Heart left ventricle (tissue), 16 donors: Measurements from ENCODE around the gene HSDL1. TPM values are rescaled to one million over a fixed set of nuclear protein-coding genes. Genes with fewer than 3 reads are reported as not detected.

Experiments used
- ATAC-seq, 4 donors: fragments of 200-7000 bp; cut with Tn5 transposase; one replicate each; pipeline ENCODE4 v1.9.1; 2020 to 2022; ENCODE audit warnings: moderate library complexity in 4 of 4, mild to moderate bottlenecking in 3 of 4, moderate number of reproducible peaks in 1 of 4
- DNase-seq, 5 donors: peaks; one replicate each; pipeline ENCODE4 v3.0.0-alpha.2; 2020
- H3K27ac ChIP-seq, 12 donors: fragments of 200-600 bp; sonication (generic) in 4 of 12; one replicate each; pipeline versions ENCODE4 v1.5.0 to v1.8.0; 2016 to 2022; ENCODE audit warnings: mild to moderate bottlenecking in 2 of 12
- H3K27me3 ChIP-seq, 9 donors: fragments of 200-600 bp; sonication (generic) in 2 of 9; one replicate each; pipeline versions ENCODE4 v1.5.1 to v1.8.0; 2016 to 2022; ENCODE audit warnings: mild to moderate bottlenecking in 3 of 9
- H3K36me3 ChIP-seq, 9 donors: fragments of 200-600 bp; sonication (generic) in 2 of 9; one replicate each; pipeline versions ENCODE4 v1.5.0 to v1.8.0; 2018 to 2022; ENCODE audit warnings: mild to moderate bottlenecking in 2 of 9
- H3K4me1 ChIP-seq, 12 donors: fragments of 200-600 bp; sonication (generic) in 4 of 12; one replicate each; pipeline versions ENCODE4 v1.5.0 to v1.8.0; 2016 to 2022; ENCODE audit warnings: mild to moderate bottlenecking in 3 of 12
- H3K4me3 ChIP-seq, 12 donors: fragments of 200-600 bp; sonication (generic) in 4 of 12; one replicate each; pipeline versions ENCODE4 v1.5.0 to v1.8.0; 2017 to 2022; ENCODE audit warnings: mild to moderate bottlenecking in 9 of 12, moderate library complexity in 4 of 12
- H3K9me3 ChIP-seq, 12 donors: fragments of 200-600 bp; sonication (generic) in 4 of 12; one replicate each; pipeline versions ENCODE4 v1.5.0 to v1.8.0; 2016 to 2022; ENCODE audit warnings: mild to moderate bottlenecking in 1 of 12
- CTCF ChIP-seq, 12 donors: fragments of 200-600 bp; sonication (generic) in 4 of 12; IDR thresholded peaks; one replicate each; pipeline versions ENCODE4 v1.5.0 to v1.8.0; 2018 to 2022; ENCODE audit warnings: antibody characterized with exemption in 12 of 12, mild to moderate bottlenecking in 5 of 12
- POLR2A ChIP-seq, 2 donors: fragments of 450-650 bp; IDR thresholded peaks; one replicate each; pipeline ENCODE4 v1.6.1; 2017; ENCODE audit warnings: antibody characterized with exemption in 2 of 2, mild to moderate bottlenecking in 2 of 2, moderate library complexity in 2 of 2
- WGBS, 4 donors: extraction: QIAGEN DNeasy Blood & Tissue Kit in 2 of 4; methylation state at CpG; one replicate each; pipeline versions ENCODE4 v1.1.5 to v1.1.7; 2013 to 2018; 5-methylcytosine and 5-hydroxymethylcytosine counted together
- intact Hi-C, 10 donors: fragments of 100-400 bp; cut with DNase I; formaldehyde crosslinking; loops; one replicate each; pipeline versions ENCODE4 v1.11.1 to v1.14.2; 2022
- polyA plus RNA-seq, 2 donors: library from polyadenylated mRNA; stranded (reverse); fragments of 200-250 nt; gene quantifications; one replicate each; pipeline ENCODE4 v1.2.3, GENCODE V29; 2013
- total RNA-seq, 9 donors: library from RNA; depleted of rRNA in 2 of 9; stranded (reverse); fragments of >200 nt in 2 of 9; fragmentation: NEBNext Ultra II Directional in 3 of 9; extraction: Animal tissue kit (Norgen Biotek cat#: 25700) in 3 of 9; gene quantifications; one replicate each; pipeline versions ENCODE4 v1.1.0 to v1.2.4, GENCODE V29; 2016 to 2023
- donor health status: ischemic (EF 13 %, LVEDD 7.1; RV severe dilation, severe dysfunction).
- donor health status: healthy with polysubstance abuse.
- donor health status: DM: no; HTN: yes; CAD: no.
- donor health status: DM: no; HTN: no; CAD: no.
- donor health status: ischemic (EF 25% LVEDD 6.9; RV normal size, moderate dysfunction).
- donor health status: ischemic (EF 25% LVEDD 5.7; RV mildly dilated, moderate dysfunction).
- donor health status: healthy.
- donor health status: DM: yes; HTN: yes; CAD: no.
- donor health status: ischemic (EF 35%, LVEDD 5.7; RV mildly dilated, moderate dysfunction).
- donor health status: nonischemic (EF 11% LVEDD 7.7; RV severe dilation, severe dysfunction).
- donor health status: DM: yes; HTN: yes; CAD: no.
- donor health status: PGD.
- donor health status: ischemic (EF 29% LVEDD 5.4; RV normal size, mild dysfunction).
- donor health status: nonischemic (EF 23%, LVEDD 6.1; RV moderate dilation, normal function).

The HSDL1 gene
- total and polyA plus RNA-seq, 11 donors = 12.8 to 46.8 (median 23.1) TPM

DNA sequence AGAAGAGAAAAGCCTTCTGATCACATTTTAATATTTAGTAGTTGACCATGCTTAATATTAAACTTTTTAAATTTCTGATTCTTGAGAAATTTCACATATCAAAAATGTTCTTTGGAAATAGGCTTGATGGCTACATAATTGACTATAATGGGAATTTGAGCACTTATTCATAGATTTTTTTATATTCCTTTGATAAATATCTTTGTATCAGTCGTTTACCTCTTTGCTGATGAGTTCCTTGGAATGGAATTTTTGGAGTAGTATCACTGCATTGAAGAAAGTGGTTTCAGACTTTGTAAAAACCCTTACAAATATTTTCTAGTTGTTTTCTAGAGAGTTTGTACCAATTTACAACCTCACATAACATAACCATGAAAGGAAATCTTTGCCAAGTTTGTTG lies 14.8 kb upstream of the HSDL1 start:
- ATAC-seq = no peak

GRCh38 chr16:84159007-84159406 lies 14.0 kb upstream of the HSDL1 start:
- Histone ChIP-seq H3K27ac (no peak overlapping the region), H3K27me3 (peaks cover 0 to 18% (median 4%) of the 10 kb centered on the region in 9 donors), H3K9me3 (no peaks in the 10 kb centered on the region), H3K4me1 (no peaks in the 10 kb centered on the region), H3K36me3 (no peaks in the 10 kb centered on the region), H3K4me3 (no peak overlapping the region)
- intact Hi-C loops = no loop called here
- ATAC-seq (no peak), DNase-seq (no peak)
- 17 to 39% (median 32%) methylated on average over 9 of the region's 9 CpGs for WGBS, 4 donors
- no peak for TF ChIP-seq POLR2A (IDR thresholded peaks at IDR 0.05)
- TF ChIP-seq CTCF (IDR thresholded peaks at IDR 0.05) = no peak

More for the DNA sequence above, 14.8 kb upstream of the HSDL1 start:
- DNase-seq = no peak
- Histone ChIP-seq H3K27me3 (peaks cover 0 to 19% (median 4%) of the 10 kb centered on the region in 9 donors), H3K4me1 (no peaks in the 10 kb centered on the region), H3K36me3 (no peaks in the 10 kb centered on the region), H3K9me3 (no peaks in the 10 kb centered on the region), H3K27ac (no peak overlapping the region), H3K4me3 (no peak overlapping the region)
- WGBS, 4 donors = 35 to 73% (median 60%) methylated on average over 1 of the region's 1 CpG
- intact Hi-C loops = no loop called here
- TF ChIP-seq CTCF (IDR thresholded peaks at IDR 0.05) = no peak
- no peak for TF ChIP-seq POLR2A (IDR thresholded peaks at IDR 0.05)

DNA sequence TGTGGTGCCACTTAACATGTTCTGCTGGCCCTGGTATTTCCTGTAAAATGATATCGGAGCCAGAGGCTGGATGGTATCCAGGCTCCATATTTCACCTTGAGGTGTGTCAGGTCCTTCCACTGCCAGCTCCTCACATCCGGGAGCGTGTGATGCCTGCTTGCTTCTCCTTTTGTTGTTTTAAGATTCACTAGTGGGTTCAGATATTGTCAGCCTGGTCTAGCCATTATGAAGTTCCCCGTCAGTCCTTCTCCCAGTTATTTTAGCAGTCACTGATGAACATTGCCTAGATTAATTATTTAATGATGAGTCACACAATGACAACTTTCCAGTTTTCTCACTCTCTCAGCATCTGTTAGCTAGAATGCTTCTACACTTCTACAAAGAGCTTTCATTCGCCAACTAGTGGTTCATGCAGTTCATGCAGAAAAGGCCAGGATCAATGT lies 11.4 kb upstream of the HSDL1 start:
- Histone ChIP-seq H3K4me3 (no peak overlapping the region), H3K36me3 (no peaks in the 10 kb centered on the region), H3K9me3 (no peaks in the 10 kb centered on the region), H3K27ac (no peak overlapping the region), H3K27me3 (peaks cover 0 to 16% (median 4%) of the 10 kb centered on the region in 9 donors), H3K4me1 (no peaks in the 10 kb centered on the region)
- TF ChIP-seq CTCF (IDR thresholded peaks at IDR 0.05) = peak in 2 of 12 donors; percentile 9
- no peak for TF ChIP-seq POLR2A (IDR thresholded peaks at IDR 0.05)
- ATAC-seq = no peak
- no peak for DNase-seq
- WGBS, 4 donors = 64 to 73% (median 68%) methylated on average over 5 of the region's 5 CpGs
- intact Hi-C loops = no loop called here

DNA sequence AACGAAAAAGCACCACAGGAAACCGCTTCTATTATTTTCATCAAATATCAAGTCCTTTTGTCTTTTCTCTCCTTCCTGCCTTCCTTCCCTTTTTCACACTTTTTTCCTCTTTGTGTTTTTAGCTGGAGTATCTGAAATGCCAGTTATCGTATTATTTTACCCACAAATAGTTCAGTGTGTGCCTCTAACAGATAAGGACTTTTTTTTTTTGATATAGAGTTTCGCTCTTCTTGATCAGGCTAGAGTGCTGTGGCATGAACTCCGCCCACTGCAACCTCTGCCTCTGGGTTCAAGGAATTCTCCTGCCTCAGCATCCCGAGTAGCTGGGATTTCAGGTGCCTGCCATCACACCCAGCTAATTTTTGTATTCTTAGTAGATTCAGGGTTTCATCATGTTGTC lies 10.8 kb upstream of the HSDL1 start:
- Histone ChIP-seq H3K9me3 (no peaks in the 10 kb centered on the region), H3K4me3 (no peak overlapping the region), H3K4me1 (no peaks in the 10 kb centered on the region), H3K27me3 (peaks cover 0 to 16% (median 4%) of the 10 kb centered on the region in 9 donors), H3K27ac (no peak overlapping the region), H3K36me3 (no peaks in the 10 kb centered on the region)
- DNase-seq (no peak), ATAC-seq (no peak)
- TF ChIP-seq CTCF (IDR thresholded peaks at IDR 0.05) = no peak
- TF ChIP-seq POLR2A (IDR thresholded peaks at IDR 0.05) = no peak
- 87 to 90% (median 89%) methylated on average over 6 of the region's 6 CpGs for WGBS, 4 donors
- intact Hi-C loops = no loop called here
